NCI-H128 (cell line): Measurements from ENCODE around the gene TRAM1L1.

ENCODE experiments used
- DNase-seq: peaks from one replicate; lab custom pipeline; 2025; ENCODE audit not compliant: unreplicated experiment; lab: John Stamatoyannopoulos, UW

Gene TRAM1L1

GRCh38 chr4:117084866-117085701, at the start of gene TRAM1L1:
Gene TRAM1L1 (minus strand): TSS chr4:117085576. CDS start chr4:117085393, 183 bp downstream.
- no peak for DNase-seq

GRCh38 chr4:117134386-117134785, 49.0 kb upstream of the TRAM1L1 start:
- DNase-seq, result no peak

DNA sequence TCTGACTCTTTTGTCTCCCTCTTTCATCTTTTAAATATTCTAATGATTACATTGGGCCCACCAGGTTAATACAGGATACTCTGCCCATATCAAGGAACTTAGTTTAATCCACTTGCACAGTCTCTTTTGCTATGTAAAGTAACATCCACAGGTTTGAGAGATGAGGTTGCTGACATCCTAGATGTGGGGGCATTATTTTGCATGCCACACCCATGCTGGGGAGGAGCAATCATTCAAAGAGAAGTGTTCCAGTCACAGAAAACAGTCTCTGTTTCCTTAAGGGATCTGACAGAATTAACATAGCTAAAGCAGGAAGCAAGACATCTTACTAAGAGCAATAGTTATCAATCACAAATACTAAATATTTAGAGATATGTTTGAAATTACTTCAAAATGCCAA, 11.5 kb upstream of the TRAM1L1 start:
- no peak for DNase-seq

GRCh38 chr4:117096462-117096861, 11.1 kb upstream of the TRAM1L1 start:
- DNase-seq, result no peak

DNA sequence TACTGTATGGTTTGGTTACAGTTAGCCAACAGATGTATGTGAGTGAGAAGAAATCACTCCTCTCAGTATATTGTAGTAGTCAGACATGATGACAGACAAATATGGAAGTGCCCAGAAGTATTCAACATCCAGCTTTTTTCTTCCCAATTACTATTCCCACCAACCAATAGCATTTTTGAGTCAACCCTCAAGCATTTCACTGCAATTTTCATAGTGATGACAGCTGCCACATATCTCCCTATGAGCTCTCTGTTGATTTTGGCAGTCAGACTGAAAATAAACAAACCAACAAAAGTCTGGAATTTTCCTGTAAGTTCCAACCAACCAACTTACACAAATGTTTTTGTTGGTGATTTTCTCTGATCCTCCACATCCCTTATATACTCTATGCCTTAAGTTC, 8.2 kb upstream of the TRAM1L1 start:
- no peak for DNase-seq

DNA sequence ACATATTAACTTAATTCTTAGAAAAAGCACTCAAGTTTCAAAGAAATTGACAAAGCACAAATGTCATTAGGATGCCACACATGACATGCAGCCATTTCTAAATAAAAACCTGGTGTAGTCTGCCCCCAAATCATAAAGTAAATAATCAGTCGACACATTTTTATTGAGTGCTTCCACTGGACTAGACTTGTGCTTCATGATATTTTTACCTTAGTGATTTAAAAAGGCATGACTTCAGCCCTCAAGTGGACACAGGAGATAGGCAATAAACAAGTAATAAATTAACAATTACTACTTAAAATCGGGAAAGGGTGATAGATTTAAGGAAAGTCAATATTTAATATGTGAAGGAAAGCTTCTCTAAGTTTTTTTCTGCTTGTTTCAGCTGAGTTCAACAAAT, 7.6 kb downstream of the TRAM1L1 start:
- DNase-seq, result no peak

GRCh38 chr4:117068120-117068519, 17.3 kb downstream of the TRAM1L1 start:
- no peak for DNase-seq

DNA sequence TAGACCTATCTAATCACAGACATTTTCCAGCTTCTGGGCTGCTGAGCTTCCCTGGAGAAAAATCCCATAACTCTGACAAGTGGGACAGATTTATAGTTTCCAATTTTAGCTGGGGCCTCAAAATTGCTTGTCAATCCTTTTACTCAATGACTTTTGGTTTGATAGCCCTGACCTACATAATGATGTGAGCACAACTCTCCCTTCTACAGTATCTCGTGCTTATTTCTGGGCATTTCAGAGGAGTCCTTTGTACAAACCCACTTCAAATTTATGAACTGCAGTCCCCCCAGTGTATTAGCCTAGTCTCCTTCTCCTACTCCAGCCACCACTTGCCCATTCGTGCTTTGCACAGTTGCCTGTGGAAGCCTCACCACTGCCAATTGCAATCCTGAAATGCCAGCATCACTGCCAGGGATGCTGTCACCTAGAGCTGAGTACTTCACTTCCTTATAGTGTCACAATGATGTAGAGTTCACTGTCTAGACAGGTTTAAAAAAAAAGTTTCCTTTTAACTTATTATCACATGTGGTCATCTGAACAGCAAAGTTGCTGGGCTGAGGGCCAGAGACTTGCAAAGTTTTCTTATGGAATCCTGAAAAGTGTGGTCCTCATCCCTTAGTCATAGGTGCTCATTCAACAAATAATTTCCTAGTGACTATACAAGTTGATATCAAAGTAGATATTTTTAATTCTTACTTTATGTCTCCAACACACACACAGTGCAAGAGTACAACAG, 21.2 kb downstream of the TRAM1L1 start:
- DNase-seq, result no peak

DNA sequence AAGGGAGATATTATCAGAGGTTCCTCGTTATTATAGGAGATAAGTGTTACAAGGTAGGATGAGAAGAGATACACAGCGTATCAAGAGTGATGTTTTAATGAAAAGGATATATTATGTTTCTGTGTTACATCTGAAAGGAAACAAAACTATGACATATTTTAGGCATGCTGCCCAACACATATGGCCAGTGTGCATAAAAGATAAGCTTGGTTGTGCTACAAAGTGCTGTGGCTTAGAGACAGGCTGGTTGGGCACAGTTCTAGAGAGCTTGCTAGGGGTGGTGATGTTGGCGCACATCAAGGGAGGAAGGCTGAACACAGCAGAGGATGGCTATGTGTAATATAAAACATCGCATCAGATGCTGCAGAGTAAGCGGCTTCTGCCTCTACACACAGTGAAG, 42.4 kb downstream of the TRAM1L1 start:
- no peak for DNase-seq
